ENCODE measurements around the gene SAPCD2. TPM values are rescaled to one million over a fixed set of nuclear protein-coding genes. Genes with fewer than 3 reads are reported as not detected.

The SAPCD2 gene
- total and polyA plus RNA-seq, 9 of the 15 experiments (the other 6 are each of a cell fraction or from before 2014, with no cell fraction given) = 3.4 to 91.8 (median 18.8) TPM

GRCh38 chr9:137075275-137075775, 5.0 kb upstream of the SAPCD2 start (continued):
- TF ChIP-seq, protein P1, sequence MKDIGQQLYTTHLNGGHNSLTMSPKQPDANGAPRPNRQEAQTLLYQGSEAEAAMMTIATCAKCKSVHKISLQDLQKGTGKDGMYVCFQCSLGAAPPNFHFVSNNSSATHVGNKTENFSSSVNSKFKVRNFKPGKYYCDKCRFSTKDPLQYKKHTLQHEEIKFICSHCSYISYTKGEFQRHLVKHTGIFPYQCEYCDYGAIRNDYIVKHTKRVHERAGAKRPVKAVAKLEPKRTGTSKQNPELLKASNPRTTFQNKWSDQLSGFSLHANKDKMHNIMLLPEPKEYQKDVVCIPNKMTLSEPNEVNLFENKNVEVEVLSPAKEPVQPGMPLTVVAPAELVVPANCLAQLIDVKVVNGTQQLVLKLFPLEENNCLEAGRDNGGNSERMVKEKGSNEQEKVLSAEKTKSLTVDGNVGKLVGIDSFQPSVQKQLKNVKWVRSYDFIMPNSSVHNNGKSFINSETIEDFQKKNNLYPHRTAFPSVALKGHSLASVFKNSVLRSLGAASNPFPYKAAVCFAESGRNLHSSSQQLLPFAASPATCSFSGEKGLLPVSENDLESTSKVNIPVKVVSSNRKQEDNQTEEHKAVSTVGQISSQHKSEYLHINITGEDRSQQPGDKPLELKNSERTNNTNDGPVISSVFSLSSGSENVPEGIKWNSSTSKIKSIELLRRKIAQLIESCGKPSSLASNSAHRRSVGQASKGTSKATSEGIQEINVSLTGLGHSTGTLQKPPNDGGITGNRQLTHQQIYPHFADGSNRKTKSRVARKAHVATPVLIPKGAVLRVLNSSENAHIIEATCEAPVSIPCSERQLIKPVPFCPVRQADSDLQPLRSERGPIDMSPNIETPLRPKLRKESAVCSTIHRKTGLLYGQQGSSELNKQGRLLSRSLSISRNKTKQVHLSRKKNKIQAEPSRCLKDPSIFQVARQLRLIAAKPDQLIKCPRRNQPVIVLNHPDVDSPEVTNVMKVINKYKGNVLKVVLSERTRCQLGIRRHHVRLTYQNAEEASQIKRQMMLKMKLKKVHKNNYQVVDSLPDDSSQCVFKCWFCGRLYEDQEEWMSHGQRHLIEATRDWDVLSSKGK (CRISPR knock-in tag; IDR thresholded peaks at IDR 0.05) = no peak
- TF ChIP-seq FOXM1 (IDR thresholded peaks at IDR 0.05; ENCODE audit: low read depth) = no peak
- TF ChIP-seq FOXM1 (CRISPR knock-in tag; IDR thresholded peaks at IDR 0.05; ENCODE audit: low read depth) = no peak
- no peak for TF ChIP-seq HMG20A (CRISPR knock-in tag; conservative IDR thresholded peaks at IDR 0.05)
- TF ChIP-seq SMARCB1 (IDR thresholded peaks at IDR 0.05; ENCODE audit: insufficient read length, low read depth) = no peak
- no peak for TF ChIP-seq ZBED1 (IDR thresholded peaks at IDR 0.05)
- TF ChIP-seq ZBTB9 (CRISPR knock-in tag; IDR thresholded peaks at IDR 0.05) = no peak
- no peak for TF ChIP-seq ZNF551 (CRISPR knock-in tag; IDR thresholded peaks at IDR 0.05)
- no peak for TF ChIP-seq BHLHE40 (IDR thresholded peaks at IDR 0.05; ENCODE audit: low read length)
- TF ChIP-seq ZNF277 (CRISPR knock-in tag; IDR thresholded peaks at IDR 0.05; ENCODE audit: borderline replicate concordance) = no peak
- no peak for TF ChIP-seq MTA3 (IDR thresholded peaks at IDR 0.05; ENCODE audit: borderline replicate concordance)
- TF ChIP-seq, protein P2, sequence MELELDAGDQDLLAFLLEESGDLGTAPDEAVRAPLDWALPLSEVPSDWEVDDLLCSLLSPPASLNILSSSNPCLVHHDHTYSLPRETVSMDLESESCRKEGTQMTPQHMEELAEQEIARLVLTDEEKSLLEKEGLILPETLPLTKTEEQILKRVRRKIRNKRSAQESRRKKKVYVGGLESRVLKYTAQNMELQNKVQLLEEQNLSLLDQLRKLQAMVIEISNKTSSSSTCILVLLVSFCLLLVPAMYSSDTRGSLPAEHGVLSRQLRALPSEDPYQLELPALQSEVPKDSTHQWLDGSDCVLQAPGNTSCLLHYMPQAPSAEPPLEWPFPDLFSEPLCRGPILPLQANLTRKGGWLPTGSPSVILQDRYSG (tag; conservative IDR thresholded peaks at IDR 0.05; ENCODE audit: low read depth) = no peak; the same call in 1 of the 2 replicates
- TF ChIP-seq NR2C1 (IDR thresholded peaks at IDR 0.05) = no peak
- TF ChIP-seq NR2C1 (tag; IDR thresholded peaks at IDR 0.05) = no peak
- no peak for TF ChIP-seq CHD1 (IDR thresholded peaks at IDR 0.05; ENCODE audit: low read length)
- TF ChIP-seq, protein P3, sequence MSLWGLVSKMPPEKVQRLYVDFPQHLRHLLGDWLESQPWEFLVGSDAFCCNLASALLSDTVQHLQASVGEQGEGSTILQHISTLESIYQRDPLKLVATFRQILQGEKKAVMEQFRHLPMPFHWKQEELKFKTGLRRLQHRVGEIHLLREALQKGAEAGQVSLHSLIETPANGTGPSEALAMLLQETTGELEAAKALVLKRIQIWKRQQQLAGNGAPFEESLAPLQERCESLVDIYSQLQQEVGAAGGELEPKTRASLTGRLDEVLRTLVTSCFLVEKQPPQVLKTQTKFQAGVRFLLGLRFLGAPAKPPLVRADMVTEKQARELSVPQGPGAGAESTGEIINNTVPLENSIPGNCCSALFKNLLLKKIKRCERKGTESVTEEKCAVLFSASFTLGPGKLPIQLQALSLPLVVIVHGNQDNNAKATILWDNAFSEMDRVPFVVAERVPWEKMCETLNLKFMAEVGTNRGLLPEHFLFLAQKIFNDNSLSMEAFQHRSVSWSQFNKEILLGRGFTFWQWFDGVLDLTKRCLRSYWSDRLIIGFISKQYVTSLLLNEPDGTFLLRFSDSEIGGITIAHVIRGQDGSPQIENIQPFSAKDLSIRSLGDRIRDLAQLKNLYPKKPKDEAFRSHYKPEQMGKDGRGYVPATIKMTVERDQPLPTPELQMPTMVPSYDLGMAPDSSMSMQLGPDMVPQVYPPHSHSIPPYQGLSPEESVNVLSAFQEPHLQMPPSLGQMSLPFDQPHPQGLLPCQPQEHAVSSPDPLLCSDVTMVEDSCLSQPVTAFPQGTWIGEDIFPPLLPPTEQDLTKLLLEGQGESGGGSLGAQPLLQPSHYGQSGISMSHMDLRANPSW (CRISPR knock-in tag; IDR thresholded peaks at IDR 0.05) = no peak
- no peak for TF ChIP-seq BDP1 (IDR thresholded peaks at IDR 0.05; ENCODE audit: insufficient read depth, insufficient read length)
- peak; percentile 98 for TF ChIP-seq ZNF395 (CRISPR knock-in tag; IDR thresholded peaks at IDR 0.05)

Measured in K562 (cell line).